Activated CD4-positive, CD25-positive, alpha-beta regulatory T cell treated with anti-CD3 and anti-CD28 coated beads, Interleukin-2, amount 50 U/mL, for 24 hours (primary cell): ENCODE data around the gene DERL3.
"Not testable (repeated sequence)": the region's sequence is repeated elsewhere in the genome, so short reads cannot be mapped to it uniquely, and the experiment has no call there.

ENCODE experiments used
- ATAC-seq, 2 donors: fragments of 150-1000 bp; cut with Tn5 transposase; one replicate each; pipeline ENCODE4 v1.10.0; 2021; ENCODE audit warnings: mild to moderate bottlenecking in 1 of 2, moderate library complexity in 1 of 2

DERL3 gene

DNA sequence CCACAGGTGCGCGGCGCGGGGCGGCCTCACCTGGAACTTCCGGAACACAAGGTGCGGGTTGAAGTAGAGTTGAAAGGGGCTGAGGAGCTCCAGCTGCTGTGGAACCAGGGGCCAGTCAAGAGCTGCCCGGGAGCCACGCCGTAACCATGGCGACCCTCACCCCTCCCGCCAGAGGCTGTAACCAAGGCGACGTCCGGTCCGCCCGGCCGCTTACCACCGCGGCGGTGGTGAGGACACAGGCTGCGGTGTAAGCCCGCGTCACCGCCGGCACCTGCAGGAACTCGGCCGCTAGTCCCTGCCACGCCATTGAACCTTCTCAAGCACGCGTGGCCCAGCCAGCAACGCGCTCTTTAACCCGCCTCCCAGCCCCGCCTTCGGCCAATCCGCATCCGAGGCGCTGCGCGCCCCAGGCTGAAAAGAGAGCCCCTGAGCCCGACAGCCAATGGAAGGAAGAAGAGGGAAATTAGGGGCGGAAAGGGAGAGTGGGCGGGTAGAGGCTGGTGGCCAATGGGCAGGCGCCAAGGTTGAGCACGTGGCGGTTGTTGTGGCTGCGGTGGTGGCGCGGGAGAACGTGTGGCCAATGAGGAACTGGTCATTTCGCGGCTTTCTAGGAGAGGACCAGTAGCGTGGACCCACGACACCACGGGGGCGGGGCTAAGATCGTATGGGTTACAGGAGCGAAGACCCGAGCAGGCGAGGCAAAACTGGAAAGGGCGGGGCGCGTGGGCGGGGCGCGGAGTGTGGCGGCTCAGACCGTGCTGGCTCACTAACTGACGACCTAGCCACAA lies at the start of gene DERL3:
Gene DERL3, minus strand, starts transcription at position 326 of the 788 bp plus-strand sequence. Its CDS starts 19 bp downstream, at position 307.
- peak; percentile 89 to 92 for ATAC-seq

DNA sequence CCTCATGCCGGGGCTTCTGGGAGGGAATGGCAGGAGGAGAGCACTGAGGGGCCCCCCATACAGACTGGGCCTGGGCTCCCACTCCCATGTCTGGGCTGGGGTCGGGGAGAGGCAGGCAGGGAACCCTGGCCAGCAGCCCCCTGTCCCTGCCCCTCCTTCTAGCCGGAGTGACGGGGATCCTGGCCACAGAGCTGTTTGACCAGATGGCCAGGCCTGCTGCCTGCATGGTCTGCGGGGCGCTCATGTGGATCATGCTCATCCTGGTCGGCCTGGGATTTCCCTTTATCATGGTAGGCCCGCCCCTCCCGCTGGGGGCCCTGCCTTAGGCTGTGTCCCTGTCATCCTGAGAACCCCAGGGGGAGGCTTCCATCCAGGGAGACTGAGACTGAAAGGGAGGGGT lies 45.3 kb upstream of the DERL3 start:
- ATAC-seq = no peak

GRCh38 chr22:23883658-23884057 lies 44.9 kb upstream of the DERL3 start:
- ATAC-seq = no peak

- ATAC-seq = no peak
Observed at GRCh38 chr22:23882370-23882769, 43.6 kb upstream of the DERL3 start.

GRCh38 chr22:23878219-23878618 lies 39.4 kb upstream of the DERL3 start:
- ATAC-seq = no peak

DNA sequence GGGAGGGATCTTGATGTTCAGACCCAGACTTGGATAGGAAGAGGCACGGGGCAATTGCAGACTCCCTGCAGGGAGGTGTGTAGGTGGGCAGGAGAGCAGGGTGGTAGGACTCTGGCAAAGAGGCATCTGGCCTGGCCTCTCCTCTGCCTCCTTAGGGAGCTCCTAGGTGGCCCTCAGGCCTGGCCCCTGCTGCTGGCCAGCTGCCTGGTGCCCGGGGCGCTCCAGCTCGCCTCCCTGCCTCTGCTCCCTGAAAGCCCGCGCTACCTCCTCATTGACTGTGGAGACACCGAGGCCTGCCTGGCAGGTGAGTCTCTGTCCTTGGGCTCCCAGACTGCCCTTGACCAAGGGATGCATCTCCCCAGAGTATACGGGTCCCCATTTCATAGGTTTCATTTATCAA lies 38.8 kb upstream of the DERL3 start:
- no peak for ATAC-seq

GRCh38 chr22:23875801-23876200 lies 37.0 kb upstream of the DERL3 start:
- no peak for ATAC-seq

DNA sequence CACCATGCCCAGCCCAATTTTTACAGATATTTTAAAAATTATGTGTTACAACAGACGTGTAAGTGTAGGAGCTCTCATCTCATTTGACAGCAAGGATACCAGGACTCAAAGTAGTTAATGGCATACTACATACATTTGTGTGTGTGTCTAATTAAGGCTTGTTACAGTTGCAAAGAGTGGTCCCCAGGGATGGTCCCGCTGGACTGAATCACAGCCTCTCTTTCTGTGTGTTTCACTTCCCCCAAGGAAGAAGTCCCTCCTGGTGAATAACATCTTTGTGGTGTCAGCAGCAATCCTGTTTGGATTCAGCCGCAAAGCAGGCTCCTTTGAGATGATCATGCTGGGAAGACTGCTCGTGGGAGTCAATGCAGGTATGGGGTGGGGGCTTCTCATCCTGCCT lies 36.1 kb upstream of the DERL3 start:
- ATAC-seq = no peak

DNA sequence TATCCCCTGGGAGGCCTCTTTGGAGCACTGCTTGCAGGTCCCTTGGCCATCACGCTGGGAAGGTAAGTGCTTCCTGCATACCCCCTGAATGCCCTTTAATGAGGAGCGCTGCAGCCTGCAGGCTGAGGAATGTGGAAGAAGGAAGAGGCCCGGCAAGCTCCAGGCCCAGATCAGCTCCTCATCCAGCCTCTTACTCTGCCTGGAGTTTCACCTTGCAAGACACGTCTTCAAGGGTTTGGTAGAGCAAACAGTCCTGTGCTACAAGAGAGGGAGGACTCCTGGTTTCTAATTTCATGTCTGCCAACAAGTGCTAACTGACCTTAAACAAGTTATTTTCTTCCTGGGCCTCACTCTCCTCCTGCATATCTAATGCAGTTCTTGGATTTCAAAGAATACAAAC lies 29.8 kb upstream of the DERL3 start:
- no peak for ATAC-seq

DNA sequence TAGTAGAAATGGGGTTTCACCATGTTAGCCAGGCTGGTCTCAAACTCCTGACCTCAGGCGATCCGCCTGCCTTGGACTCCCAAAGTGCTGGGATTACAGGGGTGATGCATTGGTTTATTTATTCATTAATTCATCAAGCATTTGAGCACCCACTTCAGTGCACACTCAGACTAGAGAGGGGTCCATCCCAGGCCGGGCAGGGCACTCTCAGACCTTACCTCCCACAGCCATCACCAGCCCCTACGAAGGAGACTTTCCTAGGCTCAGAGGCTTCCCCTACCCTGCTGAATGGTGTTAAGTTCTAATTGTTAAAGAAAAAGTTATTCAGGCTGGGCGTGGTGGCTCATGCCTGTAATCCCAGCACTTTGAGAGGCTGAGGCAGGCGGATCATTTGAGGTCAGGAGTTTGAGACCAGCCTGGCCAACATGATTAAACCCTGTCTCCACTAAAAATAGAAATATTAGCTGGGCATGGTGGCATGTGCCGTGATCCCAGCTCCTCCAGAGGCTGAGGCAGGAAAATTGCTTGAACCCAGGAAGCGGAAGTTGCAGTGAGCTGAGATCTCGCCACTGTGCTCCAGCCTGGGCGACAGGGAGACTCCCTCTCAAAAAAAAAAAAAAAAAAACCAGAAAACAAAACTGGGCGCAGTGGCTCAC lies 25.8 kb upstream of the DERL3 start:
- ATAC-seq = not testable (repeated sequence)

DNA sequence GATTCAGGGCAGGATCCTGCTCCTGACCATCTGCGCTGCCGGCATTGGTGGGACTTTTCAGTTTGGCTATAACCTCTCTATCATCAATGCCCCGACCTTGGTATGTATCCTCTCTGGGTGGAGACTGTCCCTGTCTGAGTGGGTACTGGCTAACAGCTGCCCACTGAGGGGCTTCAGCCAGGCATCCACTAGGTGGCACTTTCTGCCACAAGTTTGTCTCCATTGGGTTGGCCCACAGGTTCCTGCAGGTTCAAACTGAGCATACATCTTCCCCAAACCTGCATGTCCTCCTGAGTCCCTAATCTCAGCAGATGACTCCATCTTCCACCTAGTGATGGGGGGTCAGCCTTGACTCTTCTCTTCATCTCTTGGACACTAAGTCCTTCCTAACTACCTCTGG lies 23.3 kb upstream of the DERL3 start:
- no peak for ATAC-seq

GRCh38 chr22:23860187-23860586 lies 21.4 kb upstream of the DERL3 start:
- ATAC-seq = not testable (repeated sequence)

GRCh38 chr22:23859201-23859600 lies 20.4 kb upstream of the DERL3 start:
- ATAC-seq = no peak

- no peak for ATAC-seq
Observed at GRCh38 chr22:23858484-23858815, 19.6 kb upstream of the DERL3 start.

GRCh38 chr22:23857606-23858483 lies 19.0 kb upstream of the DERL3 start, which contains the start of gene SLC2A11:
TSS of gene SLC2A11 (plus strand) at chr22:23857875. CDS start at chr22:23858000, 125 bp downstream.
- peak; percentile 97 for ATAC-seq

- ATAC-seq = peak; percentile 28 to 29
Observed at GRCh38 chr22:23856721-23857605, 18.2 kb upstream of the DERL3 start.

DNA sequence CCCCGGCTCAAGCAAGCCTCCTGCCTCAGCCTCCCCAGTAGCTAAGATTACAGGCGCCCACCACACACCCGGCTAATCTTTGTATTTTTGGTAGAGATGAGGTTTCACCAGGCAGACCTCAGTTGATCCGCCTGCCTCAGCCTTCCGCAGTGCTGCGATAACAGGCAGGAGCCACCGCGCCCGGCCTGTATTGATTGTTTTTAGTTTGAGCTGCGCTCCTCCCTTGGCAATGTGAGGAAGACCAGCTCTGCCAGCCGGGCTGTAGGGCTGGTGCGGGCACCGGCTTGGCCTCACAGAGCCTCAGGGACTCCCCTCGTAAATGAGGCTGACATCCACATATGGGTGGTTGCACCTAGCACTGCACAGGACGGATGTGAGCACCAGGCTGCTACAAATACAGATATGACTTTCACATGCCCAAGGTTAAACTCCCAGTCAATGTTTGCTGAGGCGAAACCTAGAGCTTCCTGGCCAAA lies 11.4 kb upstream of the DERL3 start:
- ATAC-seq = no peak

DNA sequence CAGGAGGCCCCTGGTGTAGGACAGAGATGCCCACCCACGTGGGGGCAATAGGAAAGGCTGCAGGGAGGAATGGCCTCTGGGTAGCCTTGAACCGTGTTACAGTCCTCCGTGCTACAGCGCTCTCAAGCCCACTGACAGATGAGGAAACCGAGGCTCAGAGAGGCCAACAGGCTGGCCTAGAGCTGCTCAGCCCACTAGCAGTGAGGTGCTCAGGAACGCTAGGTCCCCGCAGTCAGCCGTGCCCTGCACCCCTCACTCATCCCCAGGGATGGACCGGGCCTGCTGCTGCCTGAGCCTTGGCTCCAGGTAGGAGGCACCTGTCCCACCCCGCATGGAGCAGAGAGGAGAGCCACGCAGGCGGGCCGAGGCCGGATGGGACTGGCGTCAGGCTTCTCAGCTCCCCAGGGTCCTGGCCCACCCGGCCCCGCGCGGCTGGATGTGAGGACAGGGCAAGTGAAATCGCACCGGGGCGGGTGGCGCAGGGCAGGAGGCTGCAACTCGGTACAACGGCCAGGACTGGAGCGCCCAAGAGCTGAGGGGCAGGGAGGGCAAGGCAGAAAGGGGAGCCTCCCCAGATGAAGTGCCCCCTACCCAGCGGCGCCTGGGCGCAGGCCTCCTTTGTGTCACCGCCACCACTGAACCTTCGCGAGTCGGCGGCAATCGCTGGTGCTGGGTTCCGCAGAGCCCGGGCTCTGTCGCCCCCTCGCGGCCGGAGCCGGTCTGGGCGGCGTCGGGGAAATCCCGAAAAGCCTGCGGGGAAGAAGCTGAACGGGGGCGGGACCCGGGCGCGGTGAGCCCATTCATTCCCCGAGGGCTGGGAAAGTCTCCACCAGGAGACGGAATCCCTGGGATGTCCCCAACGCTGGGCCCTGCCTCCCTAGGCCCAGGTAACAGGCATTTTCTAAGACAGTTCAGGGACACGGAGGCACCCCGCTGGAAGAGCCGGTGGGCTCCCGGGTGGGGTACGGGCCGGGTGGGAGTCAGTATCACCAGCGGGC lies 10.5 kb upstream of the DERL3 start:
- peak; percentile 85 to 91 for ATAC-seq

GRCh38 chr22:23847991-23848864 lies 9.4 kb upstream of the DERL3 start:
- ATAC-seq = no peak
